Activated CD4-positive, alpha-beta T cell treated with anti-CD3 and anti-CD28 coated beads, Interleukin-2, Interleukin-6, amounts not matched to agents 100 ng/mL and 50 ng/mL, durations not matched to agents 16 hours and 8 hours (primary cell): ENCODE measurements around the gene MORN5.

Experiments used
- DNase-seq: peaks from one replicate; pipeline ENCODE4 v3.0.0-alpha.2; 2020

Gene MORN5

GRCh38 chr9:122192914-122193525 lies 33.3 kb downstream of the MORN5 start:
- no peak for DNase-seq

GRCh38 chr9:122193651-122194050 lies 33.9 kb downstream of the MORN5 start:
- no peak for DNase-seq

- no peak for DNase-seq
Observed at GRCh38 chr9:122195875-122196274, 36.2 kb downstream of the MORN5 start.

GRCh38 chr9:122197426-122197825 lies 37.7 kb downstream of the MORN5 start:
- DNase-seq: no peak

GRCh38 chr9:122197882-122198281 lies 38.2 kb downstream of the MORN5 start:
- no peak for DNase-seq

GRCh38 chr9:122200960-122201595 lies 41.4 kb downstream of the MORN5 start:
- no peak for DNase-seq

- peak; percentile 14 for DNase-seq
Observed at GRCh38 chr9:122201641-122202040, 41.9 kb downstream of the MORN5 start.

GRCh38 chr9:122202111-122202510 lies 42.4 kb downstream of the MORN5 start:
- DNase-seq: no peak

- DNase-seq: no peak
Observed at GRCh38 chr9:122204055-122204454, 44.3 kb downstream of the MORN5 start.

GRCh38 chr9:122204491-122204890 lies 44.8 kb downstream of the MORN5 start:
- no peak for DNase-seq

- DNase-seq: no peak
Observed at GRCh38 chr9:122205176-122205575, 45.5 kb downstream of the MORN5 start.

- no peak for DNase-seq
Observed at GRCh38 chr9:122206118-122207046, 46.7 kb downstream of the MORN5 start.

- no peak for DNase-seq
Observed at GRCh38 chr9:122207096-122207495, 47.4 kb downstream of the MORN5 start.

- no peak for DNase-seq
Observed at GRCh38 chr9:122209451-122209850, 49.7 kb downstream of the MORN5 start.

GRCh38 chr9:122212473-122213004 lies 52.8 kb downstream of the MORN5 start:
- DNase-seq: no peak

GRCh38 chr9:122213102-122213588 lies 53.4 kb downstream of the MORN5 start:
- no peak for DNase-seq

- DNase-seq: peak; percentile 67
Observed at GRCh38 chr9:122213589-122214413, 54.1 kb downstream of the MORN5 start.

- no peak for DNase-seq
Observed at GRCh38 chr9:122214507-122214906, 54.8 kb downstream of the MORN5 start.

GRCh38 chr9:122215663-122216062 lies 56.0 kb downstream of the MORN5 start:
- DNase-seq: no peak

GRCh38 chr9:122216138-122216797 lies 56.6 kb downstream of the MORN5 start:
- no peak for DNase-seq

GRCh38 chr9:122216798-122217418 lies 57.2 kb downstream of the MORN5 start:
- no peak for DNase-seq
